NK-92 (cell line): ENCODE measurements around the gene EEF1AKMT1.
"Not testable (repeated sequence)": the region's sequence is repeated elsewhere in the genome, so short reads cannot be mapped to it uniquely, and the experiment has no call there.

Experiments used
- DNase-seq: peaks from one replicate; lab custom pipeline; 2025; ENCODE audit not compliant: unreplicated experiment; lab: John Stamatoyannopoulos, UW

EEF1AKMT1 gene

GRCh38 chr13:20778311-20778710 lies 4.5 kb upstream of the EEF1AKMT1 start:
- DNase-seq = no peak

- no peak for DNase-seq
Observed at GRCh38 chr13:20776751-20777150, 3.0 kb upstream of the EEF1AKMT1 start.

- no peak for DNase-seq
Observed at GRCh38 chr13:20775961-20776360, 2.2 kb upstream of the EEF1AKMT1 start.

- DNase-seq = no peak
Observed at GRCh38 chr13:20774746-20775145, 985 bp upstream of the EEF1AKMT1 start.

- no peak for DNase-seq
Observed at GRCh38 chr13:20772401-20773131, 1.2 kb downstream of the EEF1AKMT1 start.

GRCh38 chr13:20769834-20770233 lies 3.9 kb downstream of the EEF1AKMT1 start:
- DNase-seq = no peak

GRCh38 chr13:20769091-20769490 lies 4.7 kb downstream of the EEF1AKMT1 start:
- DNase-seq = no peak

- no peak for DNase-seq
Observed at GRCh38 chr13:20767309-20767943, 6.3 kb downstream of the EEF1AKMT1 start.

GRCh38 chr13:20760872-20761271 lies 12.9 kb downstream of the EEF1AKMT1 start:
- no peak for DNase-seq

- DNase-seq = no peak
Observed at GRCh38 chr13:20754009-20754408, 19.8 kb downstream of the EEF1AKMT1 start.

GRCh38 chr13:20749377-20749776 lies 24.4 kb downstream of the EEF1AKMT1 start:
- DNase-seq = no peak

- not testable (repeated sequence) for DNase-seq
Observed at GRCh38 chr13:20743830-20744404, 29.8 kb downstream of the EEF1AKMT1 start.

- no peak for DNase-seq
Observed at GRCh38 chr13:20740021-20740420, 33.7 kb downstream of the EEF1AKMT1 start.

GRCh38 chr13:20738616-20739015 lies 35.1 kb downstream of the EEF1AKMT1 start:
- DNase-seq = no peak

- DNase-seq = no peak
Observed at GRCh38 chr13:20729633-20730585, 43.9 kb downstream of the EEF1AKMT1 start.

- DNase-seq = no peak
Observed at GRCh38 chr13:20728579-20729311, 45.0 kb downstream of the EEF1AKMT1 start.

- DNase-seq = no peak
Observed at GRCh38 chr13:20727856-20728255, 45.9 kb downstream of the EEF1AKMT1 start.

GRCh38 chr13:20721454-20722357 lies 52.1 kb downstream of the EEF1AKMT1 start:
- DNase-seq = no peak

GRCh38 chr13:20721058-20721453 lies 52.7 kb downstream of the EEF1AKMT1 start:
- DNase-seq = no peak
